Upper lobe of left lung (tissue), 6 donors: ENCODE results near the gene ABLIM2. TPM values are rescaled to one million over a fixed set of nuclear protein-coding genes. Genes with fewer than 3 reads are reported as not detected.

Experiments used
- ATAC-seq, 2 donors: fragments of 200-7000 bp; cut with Tn5 transposase; one replicate each; pipeline ENCODE4 v1.9.1; 2022; ENCODE audit warnings: mild to moderate bottlenecking in 2 of 2, moderate library complexity in 2 of 2; ENCODE audit not compliant: low FRiP score in 2 of 2
- DNase-seq, 2 donors: peaks; one replicate each; pipeline ENCODE4 v3.0.0-alpha.2; 2019 to 2020
- H3K27ac ChIP-seq, 4 donors: fragments of 200-600 bp; sonication (generic); one replicate each; pipeline ENCODE4 v1.5.1; 2016 to 2019
- H3K27me3 ChIP-seq, 4 donors: fragments of 200-600 bp; sonication (generic); one replicate each; pipeline ENCODE4 v1.5.1; 2017 to 2019
- H3K36me3 ChIP-seq, 4 donors: fragments of 200-600 bp; sonication (generic); one replicate each; pipeline ENCODE4 v1.5.1; 2016 to 2019
- H3K4me1 ChIP-seq, 4 donors: fragments of 200-600 bp; sonication (generic); one replicate each; pipeline ENCODE4 v1.5.1; 2018 to 2019
- H3K4me3 ChIP-seq, 4 donors: fragments of 200-600 bp; sonication (generic); one replicate each; pipeline ENCODE4 v1.5.1; 2017 to 2019; ENCODE audit warnings: mild to moderate bottlenecking in 2 of 4, moderate library complexity in 1 of 4
- H3K9me3 ChIP-seq, 4 donors: fragments of 200-600 bp; sonication (generic); one replicate each; pipeline ENCODE4 v1.5.1; 2018 to 2019
- CTCF ChIP-seq, 6 experiments: fragments of 450-650 bp in 4 of 6; fragments of 200-600 bp in 2 of 6; sonication (generic) in 2 of 6; IDR thresholded peaks; one replicate each; pipeline ENCODE4 v1.5.1; 2016 to 2019; ENCODE audit warnings: antibody characterized with exemption in 6 of 6
- EP300 ChIP-seq, 4 donors: sonication (generic); formaldehyde crosslinking; IDR thresholded peaks; one replicate each; pipeline ENCODE4 v1.5.1; 2017; ENCODE audit warnings: antibody characterized with exemption in 4 of 4, control low read depth in 2 of 4
- POLR2A ChIP-seq, 4 donors: fragments of 450-650 bp; IDR thresholded peaks; one replicate each; pipeline ENCODE4 v1.5.1; 2016 to 2017; ENCODE audit warnings: antibody characterized with exemption in 4 of 4, mild to moderate bottlenecking in 2 of 4
- POLR2AphosphoS5 ChIP-seq, 2 donors: sonication (generic); formaldehyde crosslinking; IDR thresholded peaks; one replicate each; pipeline ENCODE4 v1.5.1; 2017; ENCODE audit warnings: antibody characterized with exemption in 2 of 2
- WGBS, 2 donors: methylation state at CpG; one replicate each; pipeline ENCODE4 v1.1.5; 2017 to 2018; 5-methylcytosine and 5-hydroxymethylcytosine counted together
- total RNA-seq, 6 donors: library from RNA; depleted of rRNA in 4 of 6; stranded (reverse); fragments of >200 nt in 4 of 6; gene quantifications; one replicate each; pipeline versions ENCODE4 v1.1.0 to v1.2.1, GENCODE V29; 2016 to 2021
- donor health status: DM: no; HTN: no; CAD: no; lungs with moderate emphysema.
- donor health status: DM: no; HTN: yes; CAD: no; lungs with severe emphysema.

The ABLIM2 gene
- total RNA-seq, 6 donors from 2014 or later: 3.6 to 36.9 (median 8.1) TPM

GRCh38 chr4:8028884-8029568 lies 129.6 kb downstream of the ABLIM2 start:
- Histone ChIP-seq H3K36me3 (peaks cover 0 to 3% (median 0%) of the 10 kb centered on the region in 4 donors), H3K27me3 (no peaks in the 10 kb centered on the region), H3K4me1 (no peaks in the 10 kb centered on the region), H3K27ac (no peak overlapping the region), H3K4me3 (no peak overlapping the region), H3K9me3 (no peaks in the 10 kb centered on the region)
- WGBS, 2 donors: 72 to 78% methylated on average over 19 to 20 of the region's 20 CpGs
- ATAC-seq: no peak
- TF ChIP-seq EP300 (IDR thresholded peaks at IDR 0.05): no peak
- DNase-seq: no peak

GRCh38 chr4:8028368-8028767 lies 130.2 kb downstream of the ABLIM2 start:
- no peaks in the 10 kb centered on the region for H3K4me1 ChIP-seq
- H3K27ac ChIP-seq: no peak overlapping the region
- no peaks in the 10 kb centered on the region for H3K9me3 ChIP-seq
- ATAC-seq: no peak
- 95 to 96% methylated on average over 2 of the region's 2 CpGs for WGBS, 2 donors
- no peaks in the 10 kb centered on the region for H3K27me3 ChIP-seq
- no peak for DNase-seq
- no peak overlapping the region for H3K4me3 ChIP-seq
- H3K36me3 ChIP-seq: peaks cover 0 to 3% (median 0%) of the 10 kb centered on the region in 4 donors
- TF ChIP-seq POLR2A (IDR thresholded peaks at IDR 0.05) (no peak), EP300 (IDR thresholded peaks at IDR 0.05) (no peak), POLR2AphosphoS5 (IDR thresholded peaks at IDR 0.05) (no peak), CTCF (IDR thresholded peaks at IDR 0.05) (no peak)

GRCh38 chr4:8026453-8026852 lies 132.2 kb downstream of the ABLIM2 start:
- TF ChIP-seq POLR2A (IDR thresholded peaks at IDR 0.05) (no peak), POLR2AphosphoS5 (IDR thresholded peaks at IDR 0.05) (no peak), CTCF (IDR thresholded peaks at IDR 0.05) (no peak), EP300 (IDR thresholded peaks at IDR 0.05) (no peak)
- Histone ChIP-seq H3K9me3 (no peaks in the 10 kb centered on the region), H3K4me3 (no peak overlapping the region), H3K27ac (no peak overlapping the region), H3K27me3 (no peaks in the 10 kb centered on the region), H3K36me3 (peaks cover 0 to 3% (median 0%) of the 10 kb centered on the region in 4 donors), H3K4me1 (no peaks in the 10 kb centered on the region)
- 67 to 85% methylated on average over 1 to 3 of the region's 3 CpGs for WGBS, 2 donors
- ATAC-seq (no peak), DNase-seq (no peak)

- H3K4me3 ChIP-seq: no peak overlapping the region
- no peaks in the 10 kb centered on the region for H3K4me1 ChIP-seq
- 89% methylated on average over 9 of the region's 9 CpGs; no CpG with 5 or more reads in 1 of the 2 donors for WGBS, 2 donors
- H3K27me3 ChIP-seq: no peaks in the 10 kb centered on the region
- ATAC-seq: no peak
- H3K36me3 ChIP-seq: peaks cover 0 to 3% (median 0%) of the 10 kb centered on the region in 4 donors
- no peak overlapping the region for H3K27ac ChIP-seq
- TF ChIP-seq POLR2A (IDR thresholded peaks at IDR 0.05): no peak
- TF ChIP-seq CTCF (IDR thresholded peaks at IDR 0.05): no peak
- peak in 1 of 2 donors; percentile 67 for DNase-seq
- H3K9me3 ChIP-seq: no peaks in the 10 kb centered on the region
These were observed 132.9 kb downstream of the ABLIM2 start for GRCh38 chr4:8025668-8026067.

GRCh38 chr4:8024073-8024786 lies 134.4 kb downstream of the ABLIM2 start:
- WGBS, 2 donors: 64 to 80% methylated on average over 2 to 25 of the region's 25 CpGs
- ATAC-seq: no peak

More at GRCh38 chr4:8024073-8024786, 134.4 kb downstream of the ABLIM2 start:
- Histone ChIP-seq H3K36me3 (peaks cover 0 to 3% (median 0%) of the 10 kb centered on the region in 4 donors), H3K27me3 (no peaks in the 10 kb centered on the region), H3K4me3 (no peak overlapping the region), H3K27ac (no peak overlapping the region), H3K4me1 (no peaks in the 10 kb centered on the region), H3K9me3 (no peaks in the 10 kb centered on the region)
- no peak for TF ChIP-seq CTCF (IDR thresholded peaks at IDR 0.05)
- TF ChIP-seq POLR2AphosphoS5 (IDR thresholded peaks at IDR 0.05): no peak
- TF ChIP-seq EP300 (IDR thresholded peaks at IDR 0.05): no peak
- no peak for TF ChIP-seq POLR2A (IDR thresholded peaks at IDR 0.05)
- peak in 1 of 2 donors; percentile 57 for DNase-seq
